HCT116 (cell line): ENCODE results near the gene EHMT1. TPM values are rescaled to one million over a fixed set of nuclear protein-coding genes. Genes with fewer than 3 reads are reported as not detected.

Experiments
- ATAC-seq: fragments of 200-7000 bp; cut with Tn5 transposase; 2 replicates; pipeline ENCODE4 v1.9.1; 2020; ENCODE audit warnings: mild to moderate bottlenecking, moderate library complexity
- BruUV-seq: library from RNA; stranded (reverse); fragments of 400-500 nt; replicated peaks from 2 replicates; lab custom pipeline; 2021; lab: Mats Ljungman, UMichigan
- CTCF ChIA-PET: fragments of 300-600 bp; sonication (Branson Sonifier 250); formaldehyde crosslinking; loops from one replicate; lab custom pipeline; 2021; ENCODE audit warnings: antibody characterized with exemption; lab: Charles Lee
- POLR2A ChIA-PET: fragments of 300-600, 350-600 bp; sonication (Branson Sonifier 250); formaldehyde crosslinking; loops from one replicate; lab custom pipeline; 2021; ENCODE audit warnings: antibody characterized with exemption; lab: Charles Lee
- RAD21 ChIA-PET, 2 experiments: fragments of 300-600 bp; sonication (Branson Sonifier 250); formaldehyde crosslinking; loops; one replicate each; lab custom pipeline; 2023; ENCODE audit warnings: low total read pairs in 2 of 2; ENCODE audit not compliant: uncharacterized antibody in 2 of 2, unreplicated experiment in 2 of 2, low non-redundant PET in 1 of 2; lab: Charles Lee
- DNase-seq: peaks from one replicate; pipeline ENCODE4 v3.0.0-alpha.2; 2010; ENCODE audit warnings: low read depth, low spot score
- H2AFZ ChIP-seq: fragments of 200-600 bp; shearing (Covaris generic), sonication (generic); 2 replicates; pipeline ENCODE4 v1.6.1; 2017; ENCODE audit warnings: low read depth, mixed run types, mixed read lengths, antibody characterized with exemption, low read length; ENCODE audit not compliant: poor library complexity, severe bottlenecking
- H3K27ac ChIP-seq: 2 replicates; pipeline ENCODE4 v1.5.1; 2012; ENCODE audit warnings: low read depth, low read length
- H3K27me3 ChIP-seq: fragments of 200-600 bp; sonication (generic); 2 replicates; pipeline ENCODE4 v1.6.1; 2016; ENCODE audit warnings: mixed run types, low read length, mixed read lengths; ENCODE audit not compliant: insufficient read depth
- H3K36me3 ChIP-seq, 2 experiments: fragments of 200-500 bp in 1 of 2; fragments of 200-600 bp in 1 of 2; sonication (Bioruptor generic) in 1 of 2; sonication (generic) in 1 of 2; 2 replicates each; pipeline versions ENCODE4 v1.5.1 to v1.6.1; 2014 to 2016; ENCODE audit warnings: low read length in 2 of 2, inconsistent platforms in 1 of 2, mixed read lengths in 1 of 2, mixed run types in 1 of 2; ENCODE audit not compliant: insufficient read depth in 2 of 2, control insufficient read depth in 1 of 2
- H3K4me1 ChIP-seq, 2 experiments: fragments of 200-600 bp in 1 of 2; sonication (generic) in 1 of 2; 2 replicates each; pipeline versions ENCODE4 v1.5.1 to v1.6.1; 2012 to 2017; ENCODE audit warnings: low read length in 2 of 2, inconsistent platforms in 1 of 2, mild to moderate bottlenecking in 1 of 2, mixed read lengths in 1 of 2, mixed run types in 1 of 2, moderate library complexity in 1 of 2; ENCODE audit not compliant: insufficient read depth in 2 of 2, control insufficient read depth in 1 of 2
- H3K4me2 ChIP-seq: fragments of 200-600 bp; sonication (generic); 2 replicates; pipeline ENCODE4 v1.6.1; 2017; ENCODE audit warnings: mixed run types, low read length, mixed read lengths
- H3K4me3 ChIP-seq, 2 experiments: fragments of 200-600 bp in 1 of 2; sonication (generic) in 1 of 2; replicated peaks in 1 of 2; 2 replicates each; pipeline ENCODE4 v1.5.1; 2011 to 2016; ENCODE audit warnings: low read length in 2 of 2, control low read depth in 1 of 2, low read depth in 1 of 2, mild to moderate bottlenecking in 1 of 2, mixed read lengths in 1 of 2, mixed run types in 1 of 2
- H3K79me2 ChIP-seq: fragments of 200-600 bp; sonication (generic); 2 replicates; pipeline ENCODE4 v1.6.1; 2017; ENCODE audit warnings: mild to moderate bottlenecking, mixed run types, low read length, moderate library complexity, mixed read lengths; ENCODE audit not compliant: insufficient read depth
- H3K9ac ChIP-seq: fragments of 200-600 bp; sonication (generic); 2 replicates; pipeline ENCODE4 v1.6.1; 2016; ENCODE audit warnings: low read length, mixed read lengths
- H3K9me2 ChIP-seq: fragments of 200-600 bp; sonication (generic), shearing (Covaris generic); 2 replicates; pipeline ENCODE4 v1.6.1; 2017; ENCODE audit warnings: mixed run types, mild to moderate bottlenecking, moderate library complexity; ENCODE audit not compliant: insufficient read depth
- H3K9me3 ChIP-seq, 2 experiments: fragments of 200-500 bp in 1 of 2; fragments of 200-600 bp in 1 of 2; sonication (Bioruptor generic) in 1 of 2; sonication (generic) in 1 of 2; 2 replicates each; pipeline ENCODE4 v1.6.1; 2014 to 2017; ENCODE audit warnings: low read length in 2 of 2, mixed read lengths in 2 of 2, inconsistent platforms in 1 of 2, low read depth in 1 of 2, mild to moderate bottlenecking in 1 of 2, mixed run types in 1 of 2, moderate library complexity in 1 of 2; ENCODE audit not compliant: control insufficient read depth in 1 of 2, insufficient read depth in 1 of 2
- H4K20me1 ChIP-seq: fragments of 200-600 bp; sonication (generic), shearing (Covaris generic); 2 replicates; pipeline ENCODE4 v1.6.1; 2017; ENCODE audit warnings: mixed run types, mild to moderate bottlenecking, moderate library complexity; ENCODE audit not compliant: insufficient read depth
- CBX3 ChIP-seq: IDR thresholded peaks from 2 replicates; pipeline ENCODE4 v1.6.1; 2012; ENCODE audit warnings: low read depth
- CEBPB ChIP-seq: IDR thresholded peaks from 2 replicates; pipeline ENCODE4 v1.6.1; 2012; ENCODE audit warnings: low read depth
- CTCF ChIP-seq, 3 experiments: fragments of 200-600 bp in 1 of 3; sonication (generic) in 1 of 3; IDR thresholded peaks in 2 of 3; conservative IDR thresholded peaks in 1 of 3; 2 replicates each; pipeline ENCODE4 v1.5.1; 2012 to 2017; ENCODE audit warnings: low read depth in 2 of 3, low read length in 2 of 3, antibody characterized with exemption in 1 of 3, borderline replicate concordance in 1 of 3, control low read depth in 1 of 3, mild to moderate bottlenecking in 1 of 3, mixed read lengths in 1 of 3, mixed run types in 1 of 3, moderate library complexity in 1 of 3; ENCODE audit not compliant: insufficient read depth in 1 of 3
- EGR1 ChIP-seq: IDR thresholded peaks from 2 replicates; pipeline ENCODE4 v1.6.1; 2012; ENCODE audit warnings: low read depth
- ELF1 ChIP-seq: IDR thresholded peaks from 2 replicates; pipeline ENCODE4 v1.6.1; 2012; ENCODE audit warnings: low read depth, borderline replicate concordance
- EZH2 ChIP-seq: fragments of 200-600 bp; sonication (generic); IDR thresholded peaks from 2 replicates; pipeline ENCODE4 v1.6.1; 2017; ENCODE audit warnings: antibody characterized with exemption, mixed run types
- FOSL1 ChIP-seq: IDR thresholded peaks from 2 replicates; pipeline ENCODE4 v1.6.1; 2012; ENCODE audit warnings: low read depth
- JUND ChIP-seq: IDR thresholded peaks from 2 replicates; pipeline ENCODE4 v1.6.1; 2012
- POLR2A ChIP-seq: IDR thresholded peaks from 2 replicates; pipeline ENCODE4 v1.7.0; 2011; ENCODE audit warnings: borderline replicate concordance; ENCODE audit not compliant: insufficient read depth, insufficient read length; ENCODE audit errors: extremely low read depth
- POLR2AphosphoS5 ChIP-seq: IDR thresholded peaks from 2 replicates; pipeline ENCODE4 v1.6.1; 2011; ENCODE audit warnings: mild to moderate bottlenecking, low read depth, low read length, moderate library complexity
- REST ChIP-seq: IDR thresholded peaks from 2 replicates; pipeline ENCODE4 v1.6.1; 2012; ENCODE audit warnings: low read depth
- SIN3A ChIP-seq: IDR thresholded peaks from 2 replicates; pipeline ENCODE4 v1.6.1; 2012; ENCODE audit warnings: low read depth
- SP1 ChIP-seq: IDR thresholded peaks from 2 replicates; pipeline ENCODE4 v1.6.1; 2012; ENCODE audit warnings: low read depth
- SRF ChIP-seq: IDR thresholded peaks from 2 replicates; pipeline ENCODE4 v1.6.1; 2012; ENCODE audit warnings: low read depth
- TCF7L2 ChIP-seq: IDR thresholded peaks from 2 replicates; pipeline ENCODE4 v1.7.0; 2011; ENCODE audit warnings: borderline replicate concordance, inconsistent platforms; ENCODE audit not compliant: insufficient read depth, insufficient read length; ENCODE audit errors: extremely low read depth
- YY1 ChIP-seq: IDR thresholded peaks from 2 replicates; pipeline ENCODE4 v1.6.1; 2011; ENCODE audit warnings: low read length, low read depth, moderate library complexity, mild to moderate bottlenecking; ENCODE audit not compliant: insufficient replicate concordance; ENCODE audit errors: extremely low read depth
- ZBTB33 ChIP-seq: IDR thresholded peaks from 2 replicates; pipeline ENCODE4 v1.6.1; 2011; ENCODE audit warnings: mild to moderate bottlenecking, low read length, moderate library complexity; ENCODE audit not compliant: insufficient replicate concordance; ENCODE audit errors: extremely low read depth
- intact Hi-C: fragments of 100-400 bp; cut with micrococcal nuclease; formaldehyde crosslinking; loops from 2 replicates; pipeline ENCODE4 v1.10.0; 2022
- total RNA-seq: library from RNA; stranded (reverse); gene quantifications from one replicate; pipeline ENCODE4 v1.2.1, GENCODE V29; 2021; ENCODE audit not compliant: unreplicated experiment

Gene EHMT1
- total RNA-seq, 1 experiment from 2014 or later = 86.1 TPM

- CTCF ChIA-PET = no interaction called here
- Histone ChIP-seq H3K9ac (no peak overlapping the region), H3K4me1 (peaks cover 0 to 5% of the 10 kb centered on the region in 2 experiments; a peak in 2 of 4 replicates), H3K79me2 (peaks cover 88% of the 10 kb centered on the region), H3K4me2 (no peak overlapping the region), H3K27ac (no peak overlapping the region), H3K36me3 (no peaks in the 10 kb centered on the region), H3K4me3 (no peak overlapping the region), H3K9me3 (peaks cover 6% of the 10 kb centered on the region in 2 experiments; a peak in 1 of 4 replicates), H3K27me3 (no peaks in the 10 kb centered on the region), H3K9me2 (no peaks in the 10 kb centered on the region), H4K20me1 (peaks cover 9% of the 10 kb centered on the region; the same call in 1 of the 2 replicates), H2AFZ (no peak overlapping the region)
- intact Hi-C loops = no loop called here
- 0 out of 2 replicates have a peak, but pooled peaks have one; percentile 11 for ATAC-seq
- RAD21 ChIA-PET = no interaction called here
- BruUV-seq = no TSS peak
- TF ChIP-seq CBX3 = no peak
- no peak for TF ChIP-seq SRF
- no peak for TF ChIP-seq FOSL1
- no peak for TF ChIP-seq SIN3A
- no peak for TF ChIP-seq YY1
- no peak for TF ChIP-seq EGR1
- no peak for TF ChIP-seq POLR2A
- no peak for TF ChIP-seq ELF1
- TF ChIP-seq CTCF (IDR thresholded peaks at IDR 0.05 in 2 of 3, conservative IDR thresholded peaks at IDR 0.05 in 1 of 3; ENCODE audit: borderline replicate concordance in 1 of 3, insufficient read depth in 1 of 3, low read depth in 2 of 3, low read length in 2 of 3) = no peak
- no peak for TF ChIP-seq EZH2
- TF ChIP-seq CEBPB = no peak
- TF ChIP-seq POLR2AphosphoS5 = no peak
- no peak for TF ChIP-seq REST
- TF ChIP-seq SP1 = no peak
- TF ChIP-seq JUND = no peak
- TF ChIP-seq ZBTB33 = no peak
- TF ChIP-seq TCF7L2 = no peak
- no peak for DNase-seq
- POLR2A ChIA-PET = no interaction called here
These were observed 86.6 kb downstream of the EHMT1 start for GRCh38 chr9:137705443-137705863.
